ENCODE data around the gene ACTR3C.

DNA sequence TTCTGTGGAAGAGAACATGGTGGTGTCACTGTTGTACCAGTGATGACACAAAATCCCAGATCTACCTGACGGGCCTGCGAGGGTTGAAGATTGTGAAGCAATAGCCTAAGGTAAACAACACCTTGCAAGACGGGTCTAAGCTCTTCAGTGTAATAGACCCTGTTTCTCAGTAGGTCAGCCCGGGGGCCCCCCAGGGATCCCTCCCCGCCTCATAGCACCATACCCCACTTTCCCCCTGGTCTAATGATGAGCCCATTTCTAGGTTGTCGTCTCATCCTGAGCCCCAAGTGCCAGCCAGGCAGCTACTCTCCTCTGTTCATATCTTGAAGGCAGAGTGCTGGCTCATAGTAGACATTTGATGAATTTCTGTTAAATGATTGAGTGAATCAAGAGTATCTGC lies 2.6 kb upstream of the ACTR3C start:
- TF ChIP-seq, protein P1, sequence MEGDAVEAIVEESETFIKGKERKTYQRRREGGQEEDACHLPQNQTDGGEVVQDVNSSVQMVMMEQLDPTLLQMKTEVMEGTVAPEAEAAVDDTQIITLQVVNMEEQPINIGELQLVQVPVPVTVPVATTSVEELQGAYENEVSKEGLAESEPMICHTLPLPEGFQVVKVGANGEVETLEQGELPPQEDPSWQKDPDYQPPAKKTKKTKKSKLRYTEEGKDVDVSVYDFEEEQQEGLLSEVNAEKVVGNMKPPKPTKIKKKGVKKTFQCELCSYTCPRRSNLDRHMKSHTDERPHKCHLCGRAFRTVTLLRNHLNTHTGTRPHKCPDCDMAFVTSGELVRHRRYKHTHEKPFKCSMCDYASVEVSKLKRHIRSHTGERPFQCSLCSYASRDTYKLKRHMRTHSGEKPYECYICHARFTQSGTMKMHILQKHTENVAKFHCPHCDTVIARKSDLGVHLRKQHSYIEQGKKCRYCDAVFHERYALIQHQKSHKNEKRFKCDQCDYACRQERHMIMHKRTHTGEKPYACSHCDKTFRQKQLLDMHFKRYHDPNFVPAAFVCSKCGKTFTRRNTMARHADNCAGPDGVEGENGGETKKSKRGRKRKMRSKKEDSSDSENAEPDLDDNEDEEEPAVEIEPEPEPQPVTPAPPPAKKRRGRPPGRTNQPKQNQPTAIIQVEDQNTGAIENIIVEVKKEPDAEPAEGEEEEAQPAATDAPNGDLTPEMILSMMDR (IDR thresholded peaks at IDR 0.05) = no peak
- no peak for TF ChIP-seq EZH2 (IDR thresholded peaks at IDR 0.05)
